NOMO-1 treated with dmso at 0.1 percent for 144 hours (cell line): ENCODE data around the gene CERS6.

Source experiments
- DNase-seq: peaks from one replicate; lab custom pipeline; 2025; ENCODE audit not compliant: unreplicated experiment; lab: John Stamatoyannopoulos, UW

CERS6 gene

GRCh38 chr2:168528469-168528868, 72.4 kb downstream of the CERS6 start:
- no peak for DNase-seq

GRCh38 chr2:168529054-168529833, 73.2 kb downstream of the CERS6 start:
- no peak for DNase-seq

GRCh38 chr2:168529900-168530561, 74.0 kb downstream of the CERS6 start:
- DNase-seq, result no peak

GRCh38 chr2:168530982-168531622, 75.0 kb downstream of the CERS6 start:
- DNase-seq, result peak; percentile 19

GRCh38 chr2:168534926-168535325, 78.9 kb downstream of the CERS6 start:
- DNase-seq, result no peak

- no peak for DNase-seq
Measured at GRCh38 chr2:168536925-168537466, 80.9 kb downstream of the CERS6 start.

- DNase-seq, result no peak
Measured at GRCh38 chr2:168538133-168538532, 82.1 kb downstream of the CERS6 start.

- DNase-seq, result no peak
Measured at GRCh38 chr2:168538534-168538933, 82.5 kb downstream of the CERS6 start.

- DNase-seq, result no peak
Measured at GRCh38 chr2:168539945-168540344, 83.9 kb downstream of the CERS6 start.

GRCh38 chr2:168541858-168542257, 85.8 kb downstream of the CERS6 start:
- no peak for DNase-seq

- DNase-seq, result no peak
Measured at GRCh38 chr2:168543037-168543436, 87.0 kb downstream of the CERS6 start.

- DNase-seq, result no peak
Measured at GRCh38 chr2:168543935-168544334, 87.9 kb downstream of the CERS6 start.

- DNase-seq, result no peak
Measured at GRCh38 chr2:168545439-168546082, 89.5 kb downstream of the CERS6 start.

GRCh38 chr2:168550670-168551069, 94.6 kb downstream of the CERS6 start:
- DNase-seq, result no peak

- DNase-seq, result peak; percentile 76
Measured at GRCh38 chr2:168552450-168552856, 96.4 kb downstream of the CERS6 start.

- no peak for DNase-seq
Measured at GRCh38 chr2:168555283-168555682, 99.2 kb downstream of the CERS6 start.

- no peak for DNase-seq
Measured at GRCh38 chr2:168559187-168559586, 103.1 kb downstream of the CERS6 start.

- DNase-seq, result no peak
Measured at GRCh38 chr2:168560817-168561499, 104.9 kb downstream of the CERS6 start.

- DNase-seq, result no peak
Measured at GRCh38 chr2:168561991-168562390, 105.9 kb downstream of the CERS6 start.

GRCh38 chr2:168562971-168563370, 106.9 kb downstream of the CERS6 start:
- DNase-seq, result no peak

- DNase-seq, result no peak
Measured at GRCh38 chr2:168564641-168565040, 108.6 kb downstream of the CERS6 start.
